Upper lobe of left lung (tissue), 4 donors: ENCODE results near the gene RNLS.

Experiments used
- POLR2A ChIP-seq, 4 donors: fragments of 450-650 bp; IDR thresholded peaks; one replicate each; pipeline ENCODE4 v1.5.1; 2016 to 2017; ENCODE audit warnings: antibody characterized with exemption in 4 of 4, mild to moderate bottlenecking in 2 of 4
- POLR2AphosphoS5 ChIP-seq, 2 donors: sonication (generic); formaldehyde crosslinking; IDR thresholded peaks; one replicate each; pipeline ENCODE4 v1.5.1; 2017; ENCODE audit warnings: antibody characterized with exemption in 2 of 2

DNA sequence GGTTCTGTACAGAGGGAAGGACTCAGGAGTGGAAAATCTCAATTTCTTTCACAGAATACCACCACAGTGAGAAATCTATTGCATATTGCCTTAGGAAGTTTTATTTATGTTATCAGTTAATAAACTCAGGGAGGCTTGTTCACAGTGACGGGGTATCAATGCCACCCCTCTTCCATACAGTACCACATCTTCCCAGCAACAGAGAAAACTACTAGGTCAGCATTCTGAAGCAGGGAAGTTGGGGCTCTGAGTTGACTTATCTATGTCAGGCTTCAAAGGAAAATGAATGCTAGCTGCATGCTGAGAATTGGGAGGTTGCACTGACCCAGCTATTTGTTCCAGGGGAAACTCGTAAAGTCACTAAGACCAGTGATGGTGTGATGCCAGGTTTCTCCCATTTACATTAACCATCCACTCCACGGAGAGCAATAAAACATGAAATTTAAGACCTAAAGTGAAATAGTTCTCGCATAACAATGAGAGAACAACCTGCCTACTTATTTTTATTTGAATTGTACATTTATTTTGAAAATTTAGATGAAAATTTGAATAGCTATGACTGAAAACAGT is 266.7 kb downstream of the RNLS start:
- no peak for TF ChIP-seq POLR2A (IDR thresholded peaks at IDR 0.05)
- TF ChIP-seq POLR2AphosphoS5 (IDR thresholded peaks at IDR 0.05): no peak
